ENCODE data around the gene SPAG7.

Gene SPAG7

DNA sequence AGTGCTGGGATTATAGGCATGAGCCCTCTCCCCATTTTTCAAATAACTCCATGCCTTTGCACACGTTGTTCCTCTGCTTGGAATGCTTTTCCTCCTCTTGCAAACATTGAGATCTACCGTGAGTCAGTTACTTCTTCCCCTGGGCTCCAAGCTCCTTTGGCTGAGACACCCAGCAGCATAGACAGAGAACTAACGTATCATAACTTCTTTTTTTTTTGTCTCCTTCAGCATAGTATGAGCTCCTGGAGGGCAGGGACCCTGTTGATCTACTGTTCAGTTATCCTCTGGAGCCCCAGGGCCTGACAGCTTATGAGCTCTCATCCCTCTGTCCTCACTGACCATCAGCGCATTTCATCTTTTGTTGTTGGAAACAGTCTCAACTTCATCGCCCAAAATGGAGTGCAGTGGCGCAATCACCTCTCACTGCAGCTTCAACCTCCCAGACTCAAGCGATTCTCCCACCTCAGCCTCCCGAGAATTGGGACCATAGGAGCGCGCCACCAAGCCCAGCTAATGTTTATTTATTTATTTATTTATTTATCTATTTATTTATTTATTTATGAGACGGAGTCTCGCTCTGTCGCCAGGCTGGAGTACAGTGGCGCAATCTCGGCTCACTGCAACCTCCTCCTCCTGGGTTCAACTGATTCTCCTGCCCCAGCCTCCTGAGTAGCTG, 2.2 kb downstream of the SPAG7 start:
- no peaks in the 10 kb centered on the region for H3K27me3 ChIP-seq (ENCODE audit: insufficient read depth, low read depth)
- no peaks in the 10 kb centered on the region for H4K20me1 ChIP-seq (ENCODE audit: insufficient read depth)
- no peak overlapping the region for H3K4me2 ChIP-seq
- no peak overlapping the region for H3K9ac ChIP-seq
- H3K4me1 ChIP-seq (ENCODE audit: low read depth, poor library complexity, severe bottlenecking): no peaks in the 10 kb centered on the region
- no peaks in the 10 kb centered on the region for H3K79me2 ChIP-seq (ENCODE audit: insufficient read depth, low read depth)
- H3K27ac ChIP-seq: no peak overlapping the region
- H2AFZ ChIP-seq (ENCODE audit: low read depth): no peak overlapping the region
- no peak overlapping the region for H3K4me3 ChIP-seq (IDR thresholded peaks at IDR 0.05; ENCODE audit: insufficient read depth, low read depth, low read length)
- TF ChIP-seq CTCF (conservative IDR thresholded peaks at IDR 0.05; ENCODE audit: low read depth, low read length): no peak
- no peaks in the 10 kb centered on the region for H3K36me3 ChIP-seq (ENCODE audit: insufficient read depth)

DNA sequence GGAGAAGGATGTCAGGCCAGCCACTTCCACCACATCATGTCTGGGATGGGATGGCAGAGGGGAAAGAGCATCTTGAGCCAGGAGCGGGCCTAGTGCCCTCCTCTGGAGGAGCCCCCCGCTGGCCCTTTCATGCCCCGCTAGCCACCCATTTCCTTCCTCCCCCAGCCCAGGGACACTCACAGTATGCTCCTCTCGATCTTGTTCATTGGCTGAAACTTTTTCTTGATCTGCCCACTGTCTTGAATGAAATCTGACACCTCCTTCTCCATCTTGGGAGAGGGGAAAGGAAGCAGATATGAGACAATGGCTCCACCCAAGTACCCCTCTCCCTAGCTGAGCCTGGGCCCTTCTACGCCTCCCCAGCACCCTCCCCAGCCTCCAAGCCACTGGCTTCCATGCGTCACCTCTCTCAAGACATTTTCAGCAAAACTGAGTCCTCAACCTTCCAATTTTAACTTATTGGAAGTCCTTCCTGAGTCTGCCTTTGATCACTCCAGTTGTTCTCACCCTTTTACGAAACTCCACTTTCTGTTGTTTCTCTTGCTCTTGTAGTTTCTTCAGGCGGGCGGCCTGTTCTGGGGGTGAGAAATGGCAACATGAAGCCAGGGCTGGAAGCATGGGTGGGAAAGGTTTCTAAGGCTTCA, 7.2 kb downstream of the SPAG7 start:
- H3K36me3 ChIP-seq (ENCODE audit: insufficient read depth): no peaks in the 10 kb centered on the region
- no peak overlapping the region for H2AFZ ChIP-seq (ENCODE audit: low read depth)
- no peak overlapping the region for H3K9ac ChIP-seq
- H3K4me1 ChIP-seq (ENCODE audit: low read depth, poor library complexity, severe bottlenecking): no peaks in the 10 kb centered on the region
- TF ChIP-seq CTCF (conservative IDR thresholded peaks at IDR 0.05; ENCODE audit: low read depth, low read length): no peak
- H4K20me1 ChIP-seq (ENCODE audit: insufficient read depth): no peaks in the 10 kb centered on the region
- no peak overlapping the region for H3K4me2 ChIP-seq
- H3K4me3 ChIP-seq (IDR thresholded peaks at IDR 0.05; ENCODE audit: insufficient read depth, low read depth, low read length): no peak overlapping the region
- no peaks in the 10 kb centered on the region for H3K27me3 ChIP-seq (ENCODE audit: insufficient read depth, low read depth)
- no peak overlapping the region for H3K27ac ChIP-seq
- H3K79me2 ChIP-seq (ENCODE audit: insufficient read depth, low read depth): no peaks in the 10 kb centered on the region

GRCh38 chr17:4959261-4959965, 8.2 kb downstream of the SPAG7 start:
- no peaks in the 10 kb centered on the region for H3K79me2 ChIP-seq (ENCODE audit: insufficient read depth, low read depth)
- no peak overlapping the region for H3K9ac ChIP-seq
- no peaks in the 10 kb centered on the region for H3K27me3 ChIP-seq (ENCODE audit: insufficient read depth, low read depth)
- H2AFZ ChIP-seq (ENCODE audit: low read depth): no peak overlapping the region
- no peak for TF ChIP-seq CTCF (conservative IDR thresholded peaks at IDR 0.05; ENCODE audit: low read depth, low read length)
- H3K4me2 ChIP-seq: no peak overlapping the region
- H3K4me3 ChIP-seq (IDR thresholded peaks at IDR 0.05; ENCODE audit: insufficient read depth, low read depth, low read length): no peak overlapping the region
- H3K27ac ChIP-seq: no peak overlapping the region
- no peaks in the 10 kb centered on the region for H3K36me3 ChIP-seq (ENCODE audit: insufficient read depth)
- no peaks in the 10 kb centered on the region for H4K20me1 ChIP-seq (ENCODE audit: insufficient read depth)
- H3K4me1 ChIP-seq (ENCODE audit: low read depth, poor library complexity, severe bottlenecking): no peaks in the 10 kb centered on the region

DNA sequence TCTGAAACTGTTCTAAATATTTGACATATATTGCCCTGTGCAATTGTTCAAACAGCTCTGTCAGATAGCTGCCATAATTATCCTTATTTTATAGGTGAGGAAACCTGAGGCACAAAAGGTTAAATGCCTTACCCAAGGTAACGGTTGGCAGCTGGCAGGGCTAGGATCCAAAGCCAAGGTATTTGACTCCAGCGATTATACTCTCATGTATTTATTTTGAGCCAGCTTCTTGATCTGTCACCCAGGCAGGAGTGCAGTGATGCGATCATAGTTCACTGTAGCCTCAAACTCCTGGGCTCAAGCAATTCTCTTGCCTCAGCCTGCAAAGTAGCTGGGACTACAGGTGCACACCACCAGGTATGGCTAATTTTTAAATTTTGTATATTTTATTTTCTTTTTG, 9.5 kb downstream of the SPAG7 start:
- H3K4me3 ChIP-seq (IDR thresholded peaks at IDR 0.05; ENCODE audit: insufficient read depth, low read depth, low read length): no peak overlapping the region
- H2AFZ ChIP-seq (ENCODE audit: low read depth): no peak overlapping the region
- TF ChIP-seq CTCF (conservative IDR thresholded peaks at IDR 0.05; ENCODE audit: low read depth, low read length): no peak
- H3K4me2 ChIP-seq: no peak overlapping the region
- no peak overlapping the region for H3K27ac ChIP-seq
- H3K79me2 ChIP-seq (ENCODE audit: insufficient read depth, low read depth): no peaks in the 10 kb centered on the region
- H4K20me1 ChIP-seq (ENCODE audit: insufficient read depth): no peaks in the 10 kb centered on the region
- H3K27me3 ChIP-seq (ENCODE audit: insufficient read depth, low read depth): no peaks in the 10 kb centered on the region
- no peaks in the 10 kb centered on the region for H3K4me1 ChIP-seq (ENCODE audit: low read depth, poor library complexity, severe bottlenecking)
- H3K9ac ChIP-seq: no peak overlapping the region
- H3K36me3 ChIP-seq (ENCODE audit: insufficient read depth): no peaks in the 10 kb centered on the region

All from KMS-11 (cell line).